Activated CD8-positive, alpha-beta memory T cell treated with anti-CD3 and anti-CD28 coated beads, Interleukin-2, amount 50 U/mL, for 4 hours (primary cell): Measurements from ENCODE around the gene DAB2IP.

Source experiments
- DNase-seq: peaks from one replicate; pipeline ENCODE4 v3.0.0-alpha.2; 2020

DAB2IP gene

DNA sequence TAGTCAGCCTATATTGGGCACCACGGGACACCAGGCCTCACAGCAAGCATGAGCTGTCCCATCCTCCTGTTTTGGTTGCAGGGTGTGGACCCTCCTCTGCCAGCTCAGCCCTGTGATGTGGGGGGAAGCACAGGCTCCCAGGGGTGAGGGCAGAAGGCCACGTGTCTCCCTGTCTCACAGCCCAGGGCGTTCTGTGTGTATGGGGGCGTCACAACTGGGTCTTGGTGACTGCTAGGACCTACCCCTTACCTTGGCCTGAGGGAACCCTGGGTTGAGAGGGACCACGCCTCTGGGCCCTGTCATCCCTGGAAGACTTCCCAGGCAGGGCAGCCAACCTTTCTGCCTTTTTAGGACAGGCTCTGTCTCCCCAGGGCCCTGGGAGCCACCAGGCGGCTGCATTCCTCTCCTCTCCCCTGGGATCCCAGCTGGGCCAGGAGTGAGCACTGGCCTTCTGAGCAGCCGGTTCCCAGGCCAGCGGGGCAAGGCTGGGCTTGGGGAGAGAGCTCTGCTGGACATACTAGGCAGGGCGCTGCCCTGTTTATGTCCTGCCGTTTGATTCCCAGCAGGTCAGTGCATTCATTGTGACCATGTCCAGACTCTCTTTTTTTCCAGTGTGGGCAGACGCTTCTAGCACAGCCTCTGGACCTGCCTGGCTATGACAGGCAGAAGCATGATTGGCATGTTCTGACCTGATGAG is 97.4 kb downstream of the DAB2IP start:
- DNase-seq = no peak

DNA sequence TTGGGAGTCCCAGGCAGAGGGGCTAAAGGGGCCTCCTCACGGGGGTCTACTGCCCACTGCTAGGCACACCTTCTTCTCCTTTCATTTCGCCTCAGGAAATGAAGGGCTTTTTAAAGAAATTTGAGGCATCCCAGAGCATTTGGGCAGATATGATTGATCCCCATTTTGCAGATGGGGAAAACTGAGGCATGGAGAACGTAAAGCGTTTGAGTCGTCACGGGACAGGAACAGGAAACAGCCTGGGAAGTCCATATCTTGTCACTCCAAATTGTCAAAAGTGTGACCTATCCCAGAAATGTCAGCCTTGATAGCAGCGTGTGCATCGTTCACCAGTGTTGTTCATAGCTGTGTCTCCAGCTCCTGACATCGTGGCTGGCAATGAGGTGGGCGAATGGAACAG is 98.2 kb downstream of the DAB2IP start:
- DNase-seq = no peak

DNA sequence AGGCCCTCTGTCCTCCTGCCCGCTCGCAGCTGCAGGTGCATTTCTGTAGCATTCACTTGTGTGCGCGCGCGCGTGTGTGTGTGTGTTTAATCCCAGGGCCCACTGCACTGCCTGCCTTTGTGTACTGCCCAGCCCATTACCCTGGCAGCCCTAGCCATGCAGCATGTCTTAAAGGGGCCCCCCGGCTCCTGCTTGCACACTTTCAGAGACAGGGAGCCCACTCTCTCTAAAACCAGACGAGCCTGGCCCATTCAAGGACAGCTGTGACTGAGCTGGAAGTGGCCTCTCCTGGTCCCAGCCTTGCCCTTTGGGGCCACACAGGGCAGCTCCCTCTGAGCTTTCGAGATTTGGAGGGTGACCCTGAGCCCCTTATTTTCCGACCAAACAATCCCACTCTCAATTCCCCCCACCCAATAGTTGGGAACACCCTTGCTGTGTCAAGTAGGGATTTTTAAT is 98.9 kb downstream of the DAB2IP start:
- DNase-seq = no peak

DNA sequence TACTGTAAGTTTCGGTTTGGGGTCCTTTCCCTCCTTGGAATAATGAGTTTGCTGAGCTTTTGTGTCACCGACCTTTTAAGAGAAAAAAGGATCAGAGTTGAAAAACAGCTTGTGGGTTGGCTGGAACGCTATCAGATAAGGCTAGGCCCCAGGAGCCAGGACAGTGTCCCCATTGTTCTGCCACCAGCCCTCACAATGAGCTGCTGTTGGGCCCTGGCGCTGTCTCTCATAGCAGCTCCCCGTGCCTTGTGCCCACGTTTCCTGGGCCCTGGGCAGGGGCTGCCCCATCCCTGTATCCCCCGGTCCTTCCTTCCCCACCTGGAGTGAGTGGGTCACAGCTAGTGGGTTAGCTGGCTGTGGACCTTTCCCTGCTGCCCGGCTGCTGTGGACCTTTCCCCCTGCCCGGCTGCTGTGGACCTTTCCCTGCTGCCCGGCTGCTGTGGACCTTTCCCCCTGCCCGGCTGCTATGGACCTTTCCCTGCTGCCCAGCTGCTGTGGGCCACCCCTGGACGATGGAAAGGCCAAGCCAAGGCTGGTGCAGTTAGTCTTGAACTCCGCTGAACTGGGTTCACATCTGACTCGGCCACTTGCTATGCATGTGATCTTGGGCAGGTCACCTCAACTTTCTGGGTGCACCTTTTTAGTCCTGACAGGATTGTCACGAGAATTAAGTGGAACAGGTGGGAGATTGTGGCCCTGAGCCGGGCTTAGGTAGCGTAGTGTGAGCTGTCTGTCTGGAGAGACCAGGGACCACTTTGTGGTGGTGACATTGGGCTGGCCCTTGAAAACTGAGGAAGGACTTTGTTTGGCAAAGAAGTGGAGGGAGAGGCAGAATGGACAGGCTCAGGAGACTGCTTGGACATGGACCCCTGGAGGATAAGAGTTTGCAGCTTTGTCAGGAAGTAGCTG is 99.5 kb downstream of the DAB2IP start:
- DNase-seq = no peak

DNA sequence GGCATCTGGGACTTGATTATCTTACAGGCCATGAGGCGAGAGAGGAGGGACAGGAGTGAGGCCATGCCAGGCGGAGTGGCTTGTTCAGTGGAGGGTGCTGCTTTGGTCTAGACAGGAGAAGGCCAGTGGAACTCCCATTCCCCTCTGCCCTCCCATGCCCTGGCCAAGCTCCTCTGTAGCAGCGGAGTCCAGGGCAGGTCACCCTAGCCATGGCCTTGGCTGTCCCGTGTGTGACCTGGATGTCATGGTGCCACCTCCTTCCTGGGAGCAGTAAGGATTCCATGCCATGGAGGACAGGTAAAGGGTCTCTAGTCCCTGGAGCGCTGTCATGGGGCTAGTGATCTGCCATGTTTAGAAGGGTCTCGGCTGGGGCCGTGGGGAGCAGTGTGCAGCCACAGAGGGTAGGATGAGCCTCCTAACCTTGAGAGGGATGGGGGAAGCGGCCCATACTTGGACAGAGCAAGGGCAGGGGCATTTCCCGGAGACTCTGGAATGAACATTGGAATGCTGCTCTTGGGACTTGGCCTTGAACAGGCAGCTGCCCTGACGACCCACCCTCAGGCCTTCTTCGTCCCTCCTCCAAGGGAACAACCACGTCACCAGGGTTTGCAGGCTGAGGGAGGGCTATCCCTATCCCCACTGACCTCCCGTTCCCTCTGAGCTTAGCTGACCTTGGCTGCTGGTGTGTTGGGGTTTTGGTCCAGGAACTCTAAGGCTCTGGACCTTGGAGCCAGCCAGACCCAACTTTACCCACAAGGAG is 100.4 kb downstream of the DAB2IP start:
- DNase-seq = no peak

DNA sequence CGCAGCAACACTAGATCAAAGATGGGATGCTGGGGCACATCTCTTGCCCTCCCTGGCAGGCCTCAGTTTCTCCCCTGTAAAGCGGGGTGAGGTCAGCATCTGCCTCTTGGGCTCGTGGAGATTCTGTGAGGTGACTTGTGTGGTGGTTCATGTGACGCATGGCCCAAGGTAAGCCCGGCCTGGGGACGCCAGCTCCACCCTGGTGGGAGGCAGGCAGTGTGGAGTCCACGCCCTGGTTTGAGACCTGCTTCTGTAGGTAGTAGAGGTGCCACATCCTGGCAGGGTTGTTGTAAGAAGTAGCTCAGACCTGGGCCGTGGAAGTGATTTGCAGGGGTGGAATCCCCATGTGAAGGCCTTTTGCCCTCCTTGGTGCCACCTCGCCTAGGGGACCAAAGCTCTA is 101.5 kb downstream of the DAB2IP start:
- DNase-seq = no peak

DNA sequence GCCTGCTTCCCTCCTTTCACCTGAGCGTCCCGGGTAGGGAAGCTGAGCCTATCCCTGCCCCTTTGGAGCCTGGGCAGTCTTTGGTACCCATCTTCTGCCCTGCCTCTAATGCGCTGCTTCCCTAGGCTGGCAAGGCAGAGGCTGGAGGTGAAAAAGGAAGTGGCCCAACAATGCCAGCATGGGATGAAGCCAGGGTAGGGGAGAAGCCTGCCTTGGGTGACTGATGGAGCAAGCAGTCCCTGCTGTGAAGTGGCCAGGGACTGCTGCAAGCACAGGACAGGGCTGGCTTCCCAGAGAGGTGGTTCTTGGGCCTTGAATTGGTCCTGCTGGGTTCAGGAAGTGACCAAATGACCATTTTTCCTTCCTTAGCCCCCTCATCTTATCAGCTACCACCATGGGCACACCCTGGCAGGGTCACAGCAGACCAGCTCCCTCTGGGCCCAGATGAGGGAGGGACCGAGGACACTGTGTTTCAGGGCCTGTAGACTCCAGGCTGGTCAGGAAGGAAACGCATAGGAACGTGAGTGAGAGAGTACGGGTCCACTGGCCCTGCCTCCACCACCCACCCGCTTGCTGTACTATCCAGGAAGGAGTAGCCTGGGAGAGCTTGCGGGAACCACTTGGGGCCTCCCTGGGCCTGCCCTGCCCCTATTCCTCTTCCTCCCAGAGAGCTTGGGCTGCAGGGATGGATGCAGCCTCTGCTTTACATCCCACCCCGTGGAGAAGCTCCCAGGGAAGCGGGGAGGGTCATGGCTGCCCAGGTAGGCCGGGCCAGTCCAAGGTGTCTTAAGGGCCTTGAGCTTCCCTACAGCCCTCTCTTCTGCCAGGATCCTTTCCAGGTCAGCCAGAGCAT is 102.6 kb downstream of the DAB2IP start:
- DNase-seq = no peak

DNA sequence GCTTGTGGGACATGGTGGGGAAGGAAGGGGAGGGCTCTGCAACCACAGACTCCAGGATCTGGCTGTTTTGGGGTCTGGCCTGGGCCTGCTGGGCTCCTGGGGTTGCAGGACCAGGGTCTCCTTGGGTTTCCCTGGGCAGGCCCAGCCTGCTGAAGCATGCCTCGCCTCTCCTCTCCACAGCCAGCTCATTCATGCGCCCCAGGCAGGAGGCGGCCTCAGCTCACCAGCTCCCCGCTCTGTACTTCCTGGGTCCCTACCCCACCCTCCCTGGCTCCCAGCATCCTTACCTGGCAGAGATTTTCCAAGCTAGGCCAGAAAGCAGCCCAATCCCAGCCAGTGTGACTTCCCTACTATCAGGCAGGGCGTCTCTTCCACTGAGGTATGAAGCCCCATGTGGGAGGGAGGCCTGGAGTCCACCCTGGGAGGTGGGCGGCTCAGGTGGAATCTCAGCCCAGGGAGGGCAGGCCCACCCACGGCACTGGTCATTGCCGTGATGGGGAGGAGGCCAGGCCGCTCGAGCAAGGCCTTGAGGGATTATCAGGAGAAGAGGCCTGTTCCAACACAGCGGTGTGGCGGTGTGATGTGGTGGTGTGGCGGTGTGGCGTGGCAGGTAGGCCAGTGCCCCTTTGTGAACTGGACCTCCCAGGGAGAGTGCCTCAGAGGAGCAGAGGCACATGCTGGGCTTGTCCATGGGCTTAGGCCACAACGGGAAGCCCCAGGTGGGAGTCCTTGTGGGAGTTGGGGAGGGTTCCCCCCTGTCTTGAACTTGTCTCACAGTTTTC is 103.4 kb downstream of the DAB2IP start:
- no peak for DNase-seq

DNA sequence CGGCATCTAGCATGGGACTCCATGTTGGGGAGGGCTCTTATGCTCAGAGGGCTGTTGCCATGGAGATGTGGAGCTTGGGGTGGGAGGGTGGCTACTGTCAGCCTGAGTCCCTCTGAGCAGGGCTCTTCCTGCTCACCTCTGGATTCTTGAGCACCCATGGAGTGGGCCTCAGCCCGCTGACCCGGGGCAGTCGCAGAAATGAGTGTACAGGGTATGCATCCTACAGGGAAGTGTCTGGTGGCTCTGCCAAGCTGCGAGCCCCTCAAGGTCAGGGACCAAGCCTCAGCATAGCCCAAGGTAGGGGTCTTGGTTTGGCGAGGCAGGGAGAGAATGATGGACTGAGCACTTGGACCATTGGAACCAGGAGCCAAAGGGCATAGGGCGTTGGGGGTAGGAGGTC is 104.1 kb downstream of the DAB2IP start:
- DNase-seq = no peak

DNA sequence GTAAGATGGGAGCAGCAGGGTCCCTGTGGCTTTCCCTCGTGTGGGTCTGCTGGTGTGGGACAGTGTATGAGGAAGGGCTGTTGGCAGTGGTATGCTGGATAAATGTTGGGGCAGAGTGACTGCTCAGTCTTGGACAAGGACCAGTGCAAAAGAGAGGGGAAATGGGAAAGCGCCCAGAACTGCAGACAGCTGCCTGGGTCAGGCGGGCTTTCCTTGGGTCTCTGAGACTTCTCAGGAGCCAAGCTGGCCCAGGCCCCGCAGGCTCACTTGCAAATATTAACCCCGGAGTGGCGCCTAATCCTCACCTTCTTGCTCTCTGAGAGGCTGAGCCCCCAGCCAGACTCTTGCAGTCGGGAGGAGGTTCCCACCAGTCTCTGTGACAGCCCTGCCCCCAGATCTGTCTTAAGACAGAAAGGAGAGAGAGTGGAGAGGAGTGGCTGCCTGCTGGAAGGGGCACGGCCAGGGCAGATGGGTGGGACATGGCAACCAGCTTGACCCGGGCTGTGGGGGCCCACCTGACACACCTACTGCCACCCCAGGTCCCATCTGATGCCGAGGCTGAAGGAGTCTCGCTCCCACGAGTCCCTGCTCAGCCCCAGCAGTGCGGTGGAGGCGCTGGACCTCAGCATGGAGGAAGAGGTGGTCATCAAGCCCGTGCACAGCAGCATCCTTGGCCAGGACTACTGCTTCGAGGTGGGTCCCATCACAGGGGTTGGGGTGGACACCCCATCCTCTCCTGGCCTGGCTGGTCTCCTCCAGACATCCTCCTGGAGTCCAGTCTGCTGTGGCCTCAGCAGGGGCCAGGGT is 105.2 kb downstream of the DAB2IP start:
- no peak for DNase-seq

DNA sequence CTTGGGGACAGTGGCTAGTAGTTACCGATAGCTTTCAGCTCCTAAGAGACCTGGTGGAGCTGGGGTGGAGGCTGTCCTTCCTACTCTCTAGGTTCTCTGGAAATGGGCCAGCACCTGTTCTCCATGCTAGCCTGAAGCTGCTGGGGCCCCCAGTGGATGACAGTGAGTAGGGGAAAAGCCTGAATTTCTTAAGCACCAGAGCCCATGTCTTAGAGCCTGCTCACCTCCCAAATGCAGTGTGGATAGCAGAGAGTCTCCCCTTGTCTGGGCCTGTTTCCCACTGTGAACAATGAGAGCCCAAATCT is 105.8 kb downstream of the DAB2IP start:
- DNase-seq = no peak

DNA sequence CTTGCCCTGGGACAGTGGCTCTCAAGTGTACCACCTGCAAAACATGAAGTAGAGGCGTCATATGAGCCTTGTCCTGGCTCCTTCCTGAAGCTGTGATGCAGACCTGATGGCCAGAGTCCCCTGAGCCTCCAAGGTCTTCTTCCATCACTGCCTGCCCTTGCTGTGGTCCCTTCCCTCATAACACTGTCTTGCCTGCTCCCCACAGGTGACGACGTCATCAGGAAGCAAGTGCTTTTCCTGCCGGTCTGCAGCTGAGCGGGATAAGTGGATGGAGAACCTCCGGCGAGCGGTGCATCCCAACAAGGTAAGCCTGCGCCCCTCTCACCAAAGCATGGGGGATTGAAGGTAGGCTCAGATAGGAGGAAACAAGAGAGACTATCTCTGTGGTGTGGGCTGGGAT is 107.3 kb downstream of the DAB2IP start:
- no peak for DNase-seq

DNA sequence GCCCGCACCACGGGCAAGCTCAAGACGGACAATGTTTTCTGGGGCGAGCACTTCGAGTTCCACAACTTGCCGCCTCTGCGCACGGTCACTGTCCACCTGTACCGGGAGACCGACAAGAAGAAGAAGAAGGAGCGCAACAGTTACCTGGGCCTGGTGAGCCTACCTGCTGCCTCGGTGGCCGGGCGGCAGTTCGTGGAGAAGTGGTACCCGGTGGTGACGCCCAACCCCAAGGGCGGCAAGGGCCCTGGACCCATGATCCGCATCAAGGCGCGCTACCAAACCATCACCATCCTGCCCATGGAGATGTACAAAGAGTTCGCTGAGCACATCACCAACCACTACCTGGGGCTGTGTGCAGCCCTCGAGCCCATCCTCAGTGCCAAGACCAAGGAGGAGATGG is 108.6 kb downstream of the DAB2IP start:
- no peak for DNase-seq

DNA sequence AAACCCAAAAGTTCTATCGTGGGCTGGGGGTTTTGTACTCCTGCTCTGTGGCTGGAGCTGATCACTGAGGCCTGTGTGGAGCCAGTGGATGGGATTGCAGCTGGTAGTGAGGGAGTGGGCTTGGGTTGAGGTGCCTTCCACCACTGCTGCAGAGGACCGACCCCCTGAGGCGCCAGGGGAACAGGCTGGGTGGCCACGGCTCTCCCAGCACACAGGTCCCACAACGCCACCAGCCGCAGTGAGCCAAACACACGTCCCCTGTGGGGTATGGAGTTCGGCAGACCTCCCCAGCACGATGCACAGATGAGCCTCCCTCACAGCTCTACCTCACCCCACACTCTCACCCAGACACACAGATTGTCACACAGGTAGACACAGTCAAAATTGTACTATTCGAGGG is 109.1 kb downstream of the DAB2IP start:
- DNase-seq = no peak

DNA sequence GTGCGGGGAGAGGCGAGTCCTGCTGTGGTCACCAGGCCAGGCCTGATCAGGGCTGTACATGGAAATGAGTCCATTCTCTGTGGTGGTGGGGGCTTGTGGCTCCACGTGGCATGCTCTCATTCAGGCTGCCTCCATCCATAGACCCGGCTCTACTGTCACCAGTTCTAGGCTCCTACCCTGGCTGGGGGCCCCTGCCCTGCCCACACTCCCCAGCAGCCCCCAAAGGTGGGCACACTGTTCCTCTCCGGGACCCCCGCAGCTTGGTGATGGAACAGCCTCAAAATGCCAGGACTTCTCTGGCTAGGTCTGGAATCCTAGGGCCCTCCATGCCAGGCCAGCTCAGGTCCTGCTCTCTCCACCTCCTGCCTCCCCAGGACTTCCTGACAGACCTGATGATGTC is 111.7 kb downstream of the DAB2IP start:
- no peak for DNase-seq

DNA sequence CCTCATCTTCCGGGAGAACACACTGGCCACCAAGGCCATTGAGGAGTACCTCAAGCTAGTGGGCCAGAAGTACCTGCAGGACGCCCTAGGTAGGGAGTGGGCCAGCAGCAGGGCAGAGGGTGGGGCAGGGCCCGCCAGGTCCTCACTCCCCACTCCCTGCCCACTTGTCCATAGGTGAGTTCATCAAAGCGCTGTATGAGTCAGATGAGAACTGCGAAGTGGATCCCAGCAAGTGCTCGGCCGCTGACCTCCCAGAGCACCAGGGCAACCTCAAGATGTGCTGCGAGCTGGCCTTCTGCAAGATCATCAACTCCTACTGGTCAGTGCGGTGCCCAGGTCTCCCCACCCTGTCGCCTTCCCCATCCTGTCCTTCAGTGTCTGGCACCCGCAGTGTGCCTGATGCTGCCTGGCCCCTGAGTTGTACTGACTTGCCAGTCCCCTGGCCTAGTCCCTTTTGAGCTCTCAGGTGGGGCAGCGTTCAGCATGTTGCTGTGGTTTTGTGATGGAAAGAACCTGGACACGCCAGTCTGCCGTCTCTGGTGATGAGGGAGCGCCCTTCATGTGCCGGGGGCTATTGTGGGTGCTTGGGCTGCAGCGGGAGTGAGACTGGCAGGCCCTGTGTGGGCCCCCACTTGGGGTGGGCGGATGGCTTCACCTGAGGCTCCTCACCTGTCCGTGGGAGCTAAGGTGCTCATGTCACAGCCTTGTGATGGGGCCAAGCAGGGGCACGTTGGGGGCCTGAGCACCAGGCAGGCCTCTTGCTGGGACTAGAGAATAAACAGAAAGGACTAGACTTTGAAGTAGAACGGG is 112.3 kb downstream of the DAB2IP start:
- no peak for DNase-seq

DNA sequence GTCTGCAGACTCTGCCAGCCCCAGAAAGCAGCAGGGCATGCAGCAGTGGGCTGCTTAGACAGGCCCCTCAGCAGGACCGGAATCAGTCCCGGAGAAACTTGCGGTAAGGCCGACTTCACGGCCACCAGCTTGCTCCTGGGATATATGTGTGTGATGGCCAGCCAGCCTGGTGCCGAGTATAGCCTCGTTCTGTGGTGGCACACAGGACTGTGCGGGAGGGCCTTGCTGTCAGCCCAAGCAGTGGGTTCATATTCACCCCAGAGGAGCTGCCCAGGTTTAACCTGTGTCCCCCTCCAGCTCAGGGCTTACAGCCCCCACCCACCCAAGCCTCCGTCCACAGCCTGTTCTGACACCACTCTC is 112.9 kb downstream of the DAB2IP start:
- DNase-seq = no peak

DNA sequence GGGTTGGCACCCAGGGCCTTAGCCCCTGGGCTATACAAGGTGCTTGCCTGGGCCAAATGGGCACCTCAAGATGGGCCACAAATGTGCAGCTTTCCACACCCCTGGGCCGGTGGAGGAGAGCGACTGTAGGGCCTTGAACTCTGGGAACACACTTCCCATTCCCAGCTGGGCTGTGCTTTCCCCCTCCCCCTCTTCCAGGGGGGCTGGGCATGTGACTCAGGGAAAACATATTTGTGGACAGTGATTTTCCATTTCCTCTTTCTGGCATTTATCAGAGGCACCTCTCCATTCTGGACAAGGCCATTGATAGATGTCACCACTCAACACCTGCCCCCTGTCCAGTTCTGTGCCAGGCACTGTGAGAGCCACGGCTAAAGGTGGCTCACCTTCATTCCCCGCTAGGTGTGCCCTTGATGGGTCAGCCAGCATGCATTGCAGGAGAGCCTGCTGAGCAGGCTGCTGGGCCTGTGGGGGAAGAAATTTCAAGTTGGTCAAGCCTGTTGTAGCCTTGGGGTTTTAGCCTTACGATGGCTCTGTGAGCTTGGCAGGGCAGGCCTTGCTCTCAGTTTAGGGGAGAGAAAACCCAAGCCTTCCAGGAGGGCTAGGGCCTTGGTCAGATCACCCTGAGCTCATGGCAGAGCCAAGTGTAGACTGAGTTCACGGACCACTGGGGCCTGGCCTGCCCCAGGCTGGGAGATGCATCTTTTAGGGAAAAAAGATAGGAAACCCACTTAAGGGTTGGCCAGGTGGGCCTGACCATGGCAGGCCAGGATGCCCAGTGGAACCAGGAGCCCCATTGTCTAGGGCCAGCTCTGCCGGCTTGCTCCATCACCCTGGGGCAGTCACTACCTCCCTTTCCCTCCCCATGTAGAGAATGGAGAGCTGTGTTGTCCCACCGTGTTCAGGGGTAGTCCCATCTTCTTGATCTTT is 113.9 kb downstream of the DAB2IP start:
- no peak for DNase-seq

DNA sequence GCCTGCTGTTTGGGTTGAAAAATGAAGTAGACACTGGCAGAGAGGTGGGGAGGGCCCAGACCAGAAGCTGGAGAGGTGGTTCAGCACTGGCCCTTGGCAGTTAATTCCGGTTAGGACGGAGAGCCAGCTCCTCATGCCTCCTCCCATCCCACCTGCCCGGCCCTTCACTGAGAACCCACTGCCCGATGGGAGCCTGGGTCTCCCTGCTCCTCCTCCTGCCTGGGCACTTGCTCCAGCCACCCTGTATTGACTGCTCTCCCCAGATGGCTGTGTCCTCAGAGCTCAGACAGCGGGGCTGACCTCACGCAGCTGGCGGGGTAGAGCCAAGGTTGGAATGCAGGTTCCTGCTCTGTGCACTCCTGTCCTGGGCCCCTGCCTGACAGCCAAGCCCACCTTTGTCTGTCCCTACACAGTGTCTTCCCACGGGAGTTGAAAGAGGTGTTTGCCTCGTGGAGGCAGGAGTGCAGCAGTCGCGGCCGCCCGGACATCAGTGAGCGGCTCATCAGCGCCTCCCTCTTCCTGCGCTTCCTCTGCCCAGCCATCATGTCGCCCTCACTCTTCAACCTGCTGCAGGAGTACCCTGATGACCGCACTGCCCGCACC is 114.7 kb downstream of the DAB2IP start:
- DNase-seq = no peak
